ENCODE results near the gene RPL39.
"Not testable (repeated sequence)": the region's sequence is repeated elsewhere in the genome, so short reads cannot be mapped to it uniquely, and the experiment has no call there.

The RPL39 gene

GRCh38 chrX:119790977-119791436 is 423 bp downstream of the RPL39 start:
- Mint-ChIP-seq H3K9me3 (no peaks in the 10 kb centered on the region), H3K27ac (ENCODE audit: low read depth) (peak overlapping the region; percentile 97), H3K27me3 (no peaks in the 10 kb centered on the region), H3K4me1 (peaks cover 18% of the 10 kb centered on the region), H3K4me3 (peak overlapping the region; percentile 91), H3K36me3 (ENCODE audit: insufficient read depth) (peaks cover 31% of the 10 kb centered on the region)
- peak; percentile 40 for ATAC-seq (replicated peaks; ENCODE audit: extremely low read depth, poor library complexity, severe bottlenecking)
- peak in 1 of 2 donors; percentile 13 for DNase-seq (ENCODE audit: low spot score in 2 of 2)

- no peaks in the 10 kb centered on the region for H3K27me3 Mint-ChIP-seq
- ATAC-seq (replicated peaks; ENCODE audit: extremely low read depth, poor library complexity, severe bottlenecking): peak; percentile 59
- peak overlapping the region; percentile 23 for H3K4me3 Mint-ChIP-seq
- H3K27ac Mint-ChIP-seq (ENCODE audit: low read depth): no peak overlapping the region
- H3K36me3 Mint-ChIP-seq (ENCODE audit: insufficient read depth): peaks cover 34% of the 10 kb centered on the region
- peak in 1 of 2 donors; percentile 20 for DNase-seq (ENCODE audit: low spot score in 2 of 2)
- peaks cover 25% of the 10 kb centered on the region for H3K4me1 Mint-ChIP-seq
- no peaks in the 10 kb centered on the region for H3K9me3 Mint-ChIP-seq
Observed at GRCh38 chrX:119784747-119785446, 6.5 kb downstream of the RPL39 start.

- no peak overlapping the region for H3K27ac Mint-ChIP-seq (ENCODE audit: low read depth)
- H3K9me3 Mint-ChIP-seq: no peaks in the 10 kb centered on the region
- H3K4me1 Mint-ChIP-seq: peaks cover 11% of the 10 kb centered on the region
- peaks cover 23% of the 10 kb centered on the region for H3K36me3 Mint-ChIP-seq (ENCODE audit: insufficient read depth)
- no peaks in the 10 kb centered on the region for H3K27me3 Mint-ChIP-seq
- H3K4me3 Mint-ChIP-seq: no peak overlapping the region
- ATAC-seq (replicated peaks; ENCODE audit: extremely low read depth, poor library complexity, severe bottlenecking): no peak
- DNase-seq (ENCODE audit: low spot score in 2 of 2): no peak
Observed at GRCh38 chrX:119783026-119783425, 8.4 kb downstream of the RPL39 start.

GRCh38 chrX:119778829-119779228 is 12.6 kb downstream of the RPL39 start:
- H3K36me3 Mint-ChIP-seq (ENCODE audit: insufficient read depth): peaks cover 9% of the 10 kb centered on the region
- H3K9me3 Mint-ChIP-seq: no peaks in the 10 kb centered on the region
- no peaks in the 10 kb centered on the region for H3K27me3 Mint-ChIP-seq
- ATAC-seq (replicated peaks; ENCODE audit: extremely low read depth, poor library complexity, severe bottlenecking) (no peak), DNase-seq (ENCODE audit: low spot score in 2 of 2) (no peak)
- H3K27ac Mint-ChIP-seq (ENCODE audit: low read depth): no peak overlapping the region
- H3K4me3 Mint-ChIP-seq: no peak overlapping the region
- no peaks in the 10 kb centered on the region for H3K4me1 Mint-ChIP-seq

DNA sequence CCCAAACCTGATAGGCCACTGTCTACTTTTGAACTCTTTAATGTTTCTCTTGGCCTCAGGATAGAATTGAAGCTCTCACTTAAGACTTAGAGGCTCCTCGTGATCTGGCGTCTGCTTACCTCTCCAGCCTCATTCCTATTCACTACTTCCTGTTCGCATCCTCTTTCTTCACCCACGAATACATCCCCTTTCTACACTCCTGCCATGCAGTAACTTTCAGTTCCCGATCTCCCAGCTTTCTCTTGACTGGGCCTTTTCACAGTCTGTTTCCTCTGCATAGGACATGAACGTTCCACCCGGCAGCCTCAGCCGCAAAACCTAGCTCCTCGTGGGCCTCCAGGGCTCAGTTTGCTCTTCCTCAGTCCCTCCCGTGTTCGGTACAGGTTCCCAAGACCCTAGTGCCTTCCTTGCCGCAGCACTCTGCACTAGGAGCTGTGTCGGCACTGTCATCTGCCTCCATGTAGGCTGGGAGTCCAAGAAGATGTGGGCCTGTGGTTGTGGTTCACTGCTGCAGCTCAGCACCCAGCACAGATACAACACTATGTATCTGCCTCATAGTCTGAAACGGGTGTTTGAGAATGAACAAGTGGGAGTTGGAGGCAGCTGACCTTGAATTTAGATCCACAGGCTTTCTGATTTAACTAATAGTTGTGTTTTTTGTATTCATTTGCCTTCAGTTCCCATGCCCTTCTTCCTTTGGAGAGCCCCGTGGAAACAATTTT is 15.8 kb downstream of the RPL39 start:
- no peak overlapping the region for H3K4me3 Mint-ChIP-seq
- no peaks in the 10 kb centered on the region for H3K4me1 Mint-ChIP-seq
- no peak for ATAC-seq (replicated peaks; ENCODE audit: extremely low read depth, poor library complexity, severe bottlenecking)
- peaks cover 7% of the 10 kb centered on the region for H3K36me3 Mint-ChIP-seq (ENCODE audit: insufficient read depth)
- H3K9me3 Mint-ChIP-seq: no peaks in the 10 kb centered on the region
- no peaks in the 10 kb centered on the region for H3K27me3 Mint-ChIP-seq
- no peak for DNase-seq (ENCODE audit: low spot score in 2 of 2)
- H3K27ac Mint-ChIP-seq (ENCODE audit: low read depth): no peak overlapping the region

- DNase-seq (ENCODE audit: low spot score in 2 of 2); H3K4me1 Mint-ChIP-seq; H3K4me3 Mint-ChIP-seq; H3K27ac Mint-ChIP-seq (ENCODE audit: low read depth); ATAC-seq (replicated peaks; ENCODE audit: extremely low read depth, poor library complexity, severe bottlenecking); H3K36me3 Mint-ChIP-seq (ENCODE audit: insufficient read depth); H3K27me3 Mint-ChIP-seq; H3K9me3 Mint-ChIP-seq: not testable (repeated sequence)
Observed at GRCh38 chrX:119769388-119769787, 22.0 kb downstream of the RPL39 start.

GRCh38 chrX:119768436-119768835 is 23.0 kb downstream of the RPL39 start:
- not testable (repeated sequence) for H3K27ac Mint-ChIP-seq (ENCODE audit: low read depth); H3K9me3 Mint-ChIP-seq; ATAC-seq (replicated peaks; ENCODE audit: extremely low read depth, poor library complexity, severe bottlenecking); H3K27me3 Mint-ChIP-seq; DNase-seq (ENCODE audit: low spot score in 2 of 2); H3K4me3 Mint-ChIP-seq; H3K36me3 Mint-ChIP-seq (ENCODE audit: insufficient read depth); H3K4me1 Mint-ChIP-seq

GRCh38 chrX:119763836-119764387 is 27.5 kb downstream of the RPL39 start:
- Mint-ChIP-seq H3K9me3 (no peaks in the 10 kb centered on the region), H3K4me1 (no peaks in the 10 kb centered on the region), H3K4me3 (no peak overlapping the region), H3K27ac (ENCODE audit: low read depth) (peak overlapping the region; percentile 60), H3K27me3 (no peaks in the 10 kb centered on the region), H3K36me3 (ENCODE audit: insufficient read depth) (peaks cover 2% of the 10 kb centered on the region)
- no peak for DNase-seq (ENCODE audit: low spot score in 2 of 2)
- no peak for ATAC-seq (replicated peaks; ENCODE audit: extremely low read depth, poor library complexity, severe bottlenecking)

- Mint-ChIP-seq H3K36me3 (ENCODE audit: insufficient read depth) (peaks cover 2% of the 10 kb centered on the region), H3K27ac (ENCODE audit: low read depth) (peak overlapping the region; percentile 60), H3K4me1 (no peaks in the 10 kb centered on the region), H3K9me3 (no peaks in the 10 kb centered on the region), H3K27me3 (no peaks in the 10 kb centered on the region), H3K4me3 (no peak overlapping the region)
- DNase-seq (ENCODE audit: low spot score in 2 of 2) (no peak), ATAC-seq (replicated peaks; ENCODE audit: extremely low read depth, poor library complexity, severe bottlenecking) (no peak)
Observed at GRCh38 chrX:119763181-119763580, 28.2 kb downstream of the RPL39 start.

GRCh38 chrX:119762718-119763117 is 28.7 kb downstream of the RPL39 start:
- Mint-ChIP-seq H3K27ac (ENCODE audit: low read depth) (peak overlapping the region; percentile 60), H3K4me3 (no peak overlapping the region), H3K4me1 (peaks cover 3% of the 10 kb centered on the region), H3K9me3 (no peaks in the 10 kb centered on the region), H3K27me3 (no peaks in the 10 kb centered on the region), H3K36me3 (ENCODE audit: insufficient read depth) (peaks cover 2% of the 10 kb centered on the region)
- ATAC-seq (replicated peaks; ENCODE audit: extremely low read depth, poor library complexity, severe bottlenecking): no peak
- no peak for DNase-seq (ENCODE audit: low spot score in 2 of 2)

DNA sequence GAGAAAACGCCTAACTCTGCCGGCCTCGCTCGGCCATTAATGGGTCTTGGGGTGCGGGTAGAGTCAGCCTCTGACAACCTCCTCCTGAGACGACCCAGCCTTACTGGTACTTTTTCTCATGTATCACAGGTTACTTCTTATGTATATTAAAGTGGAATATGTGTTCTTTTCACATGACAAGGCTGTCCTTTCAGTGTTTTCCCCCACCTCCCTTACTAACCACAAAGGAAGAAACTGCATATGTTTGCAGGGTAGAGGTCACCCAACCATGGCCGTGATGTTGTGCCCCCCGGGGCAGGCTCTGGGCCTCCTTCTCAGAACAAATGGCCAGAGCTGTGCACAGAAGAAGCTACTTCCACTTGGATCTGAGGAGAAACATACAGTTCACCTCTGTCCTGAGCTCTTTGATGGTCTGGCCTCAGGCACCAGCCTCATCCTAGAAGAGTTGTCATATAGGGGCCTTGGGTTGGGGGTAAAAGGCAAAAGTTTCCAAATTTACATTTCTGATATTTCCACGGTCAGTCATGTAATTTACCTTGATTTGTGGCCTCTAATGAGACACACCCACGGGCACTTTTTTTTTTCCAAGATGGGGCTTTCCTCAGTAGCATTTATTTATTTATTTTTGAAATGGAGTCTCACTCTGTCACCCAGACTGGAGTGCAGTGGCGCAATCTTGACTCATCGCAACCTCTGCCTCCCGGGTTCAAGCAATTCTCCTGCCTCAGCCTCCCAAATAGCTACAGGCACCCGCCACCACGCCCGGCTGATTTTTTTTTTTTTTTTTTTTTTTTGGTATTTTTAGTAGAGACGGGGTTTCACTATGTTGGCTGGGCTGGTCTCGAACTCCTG is 31.2 kb downstream of the RPL39 start:
- DNase-seq (ENCODE audit: low spot score in 2 of 2): no peak
- H3K27me3 Mint-ChIP-seq: no peaks in the 10 kb centered on the region
- no peak overlapping the region for H3K27ac Mint-ChIP-seq (ENCODE audit: low read depth)
- H3K9me3 Mint-ChIP-seq: no peaks in the 10 kb centered on the region
- no peak overlapping the region for H3K4me3 Mint-ChIP-seq
- peaks cover 24% of the 10 kb centered on the region for H3K4me1 Mint-ChIP-seq
- ATAC-seq (replicated peaks; ENCODE audit: extremely low read depth, poor library complexity, severe bottlenecking): no peak
- peaks cover 6% of the 10 kb centered on the region for H3K36me3 Mint-ChIP-seq (ENCODE audit: insufficient read depth)

GRCh38 chrX:119759248-119759766 is 32.1 kb downstream of the RPL39 start:
- H3K9me3 Mint-ChIP-seq: no peaks in the 10 kb centered on the region
- no peaks in the 10 kb centered on the region for H3K27me3 Mint-ChIP-seq
- no peak overlapping the region for H3K27ac Mint-ChIP-seq (ENCODE audit: low read depth)
- DNase-seq (ENCODE audit: low spot score in 2 of 2) (no peak), ATAC-seq (replicated peaks; ENCODE audit: extremely low read depth, poor library complexity, severe bottlenecking) (no peak)
- peaks cover 6% of the 10 kb centered on the region for H3K36me3 Mint-ChIP-seq (ENCODE audit: insufficient read depth)
- peak overlapping the region; percentile 82 for H3K4me3 Mint-ChIP-seq
- H3K4me1 Mint-ChIP-seq: peaks cover 26% of the 10 kb centered on the region

All from central memory CD8-positive, alpha-beta T cell (primary cell).